HEK293 (cell line): ENCODE measurements around the gene CAV1.
A peak's percentile ranks its signal among the peaks of the same experiment; 100 is the strongest.

Experiments used
- CTCF ChIA-PET: fragments of 350-600 bp; formaldehyde crosslinking; extraction: SDS; loops from one replicate; lab custom pipeline; 2021; ENCODE audit warnings: antibody characterized with exemption; lab: Yijun Ruan, JAX
- POLR2A ChIA-PET: fragments of 300-600 bp; formaldehyde crosslinking; extraction: SDS; loops from one replicate; lab custom pipeline; 2020; ENCODE audit warnings: antibody characterized with exemption, inconsistent platforms; lab: Yijun Ruan, JAX
- H3K27ac ChIP-seq: fragments of 200-500 bp; sonication (Bioruptor generic); 2 replicates; pipeline ENCODE4 v1.5.1; 2014; ENCODE audit warnings: low read depth, low read length, control low read depth, inconsistent platforms; ENCODE audit errors: extremely low read depth
- H3K36me3 ChIP-seq, 2 experiments: fragments of 200-500 bp in 1 of 2; sonication (Bioruptor generic) in 1 of 2; 1 replicate in 1 of 2; 2 replicates in 1 of 2; pipeline ENCODE4 v1.5.1; 2014 to 2017; ENCODE audit warnings: inconsistent platforms in 2 of 2, low read length in 2 of 2; ENCODE audit not compliant: control insufficient read depth in 2 of 2, insufficient read depth in 1 of 2
- H3K4me1 ChIP-seq: fragments of 200-500 bp; sonication (Bioruptor generic); 2 replicates; pipeline ENCODE4 v1.5.1; 2014; ENCODE audit warnings: mild to moderate bottlenecking, low read length, inconsistent platforms; ENCODE audit not compliant: control insufficient read depth, insufficient read depth
- H3K4me3 ChIP-seq: 2 replicates; pipeline ENCODE4 v1.5.1; 2011; ENCODE audit warnings: low read depth, mild to moderate bottlenecking, control low read depth, low read length, moderate library complexity
- H3K9me3 ChIP-seq: fragments of 200-500 bp; sonication (Bioruptor generic); 2 replicates; pipeline ENCODE4 v1.5.1; 2014; ENCODE audit warnings: low read depth, low read length, inconsistent platforms; ENCODE audit not compliant: control insufficient read depth, insufficient read depth
- HOXD13 ChIP-seq: sonication (generic); formaldehyde crosslinking; IDR thresholded peaks from 2 replicates; pipeline ENCODE4 v1.8.0; 2022; ENCODE audit warnings: missing genetic modification reagents, borderline replicate concordance
- IKZF3 ChIP-seq: fragments of 450-650 bp; IDR thresholded peaks from 2 replicates; pipeline ENCODE4 v1.5.0; 2018; ENCODE audit warnings: missing biosample characterization, mild to moderate bottlenecking, missing genetic modification characterization, moderate library complexity
- INSM2 ChIP-seq: fragments of 450-650 bp; formaldehyde crosslinking; IDR thresholded peaks from 2 replicates; pipeline ENCODE4 v1.5.1; 2016; ENCODE audit warnings: missing biosample characterization, missing genetic modification characterization
- SALL2 ChIP-seq: fragments of 450-650 bp; formaldehyde crosslinking; IDR thresholded peaks from 2 replicates; pipeline ENCODE4 v1.5.0; 2017; ENCODE audit warnings: missing biosample characterization, mild to moderate bottlenecking, missing genetic modification characterization, borderline replicate concordance
- SCRT2 ChIP-seq: fragments of 450-650 bp; formaldehyde crosslinking; IDR thresholded peaks from 2 replicates; pipeline ENCODE4 v1.5.1; 2016; ENCODE audit warnings: missing biosample characterization, missing genetic modification characterization
- SP3 ChIP-seq: fragments of 450-650 bp; formaldehyde crosslinking; IDR thresholded peaks from 2 replicates; pipeline ENCODE4 v1.5.1; 2016; ENCODE audit warnings: missing biosample characterization, missing genetic modification characterization
- YY2 ChIP-seq: fragments of 450-650 bp; formaldehyde crosslinking; IDR thresholded peaks from 2 replicates; pipeline ENCODE4 v1.5.1; 2016; ENCODE audit warnings: missing biosample characterization, missing genetic modification characterization
- ZBTB11 ChIP-seq: fragments of 450-650 bp; formaldehyde crosslinking; conservative IDR thresholded peaks from 2 replicates; pipeline ENCODE4 v1.5.1; 2016; ENCODE audit warnings: low read depth, missing biosample characterization, missing genetic modification characterization
- ZBTB21 ChIP-seq: fragments of 450-650 bp; formaldehyde crosslinking; IDR thresholded peaks from 2 replicates; pipeline ENCODE4 v1.5.1; 2017; ENCODE audit warnings: missing biosample characterization, missing genetic modification characterization
- ZIC2 ChIP-seq: fragments of 450-650 bp; formaldehyde crosslinking; IDR thresholded peaks from 2 replicates; pipeline ENCODE4 v1.5.1; 2016; ENCODE audit warnings: missing biosample characterization, missing genetic modification characterization
- ZNF121 ChIP-seq: fragments of 450-650 bp; formaldehyde crosslinking; IDR thresholded peaks from 2 replicates; pipeline ENCODE4 v1.5.1; 2016; ENCODE audit warnings: missing biosample characterization, missing genetic modification characterization
- ZNF2 ChIP-seq: fragments of 450-650 bp; formaldehyde crosslinking; IDR thresholded peaks from 2 replicates; pipeline ENCODE4 v1.5.1; 2016; ENCODE audit warnings: missing biosample characterization, missing genetic modification characterization
- ZNF223 ChIP-seq: fragments of 450-650 bp; formaldehyde crosslinking; IDR thresholded peaks from 2 replicates; pipeline ENCODE4 v1.5.1; 2016; ENCODE audit warnings: missing biosample characterization, missing genetic modification characterization
- ZNF362 ChIP-seq: fragments of 450-650 bp; formaldehyde crosslinking; IDR thresholded peaks from 2 replicates; pipeline ENCODE4 v1.5.1; 2016; ENCODE audit warnings: missing biosample characterization, missing genetic modification characterization
- ZNF366 ChIP-seq: fragments of 450-650 bp; formaldehyde crosslinking; conservative IDR thresholded peaks from 2 replicates; pipeline ENCODE4 v1.5.1; 2016; ENCODE audit warnings: missing biosample characterization, missing genetic modification characterization
- ZNF394 ChIP-seq: fragments of 450-650 bp; formaldehyde crosslinking; IDR thresholded peaks from 2 replicates; pipeline ENCODE4 v1.5.1; 2016; ENCODE audit warnings: missing biosample characterization, missing genetic modification characterization, mild to moderate bottlenecking, moderate library complexity, borderline replicate concordance
- ZNF529 ChIP-seq: fragments of 450-650 bp; formaldehyde crosslinking; IDR thresholded peaks from 2 replicates; pipeline ENCODE4 v1.5.1; 2017; ENCODE audit warnings: missing genetic modification characterization, missing biosample characterization; ENCODE audit not compliant: insufficient replicate concordance
- ZNF548 ChIP-seq: fragments of 450-650 bp; formaldehyde crosslinking; IDR thresholded peaks from 2 replicates; pipeline ENCODE4 v1.5.1; 2016; ENCODE audit warnings: missing biosample characterization, missing genetic modification characterization
- ZNF558 ChIP-seq: fragments of 450-650 bp; formaldehyde crosslinking; IDR thresholded peaks from 2 replicates; pipeline ENCODE4 v1.5.1; 2016; ENCODE audit warnings: missing biosample characterization, missing genetic modification characterization
- ZNF560 ChIP-seq: fragments of 450-650 bp; formaldehyde crosslinking; IDR thresholded peaks from 2 replicates; pipeline ENCODE4 v1.5.1; 2017; ENCODE audit warnings: missing biosample characterization, missing genetic modification characterization, borderline replicate concordance
- ZNF626 ChIP-seq: fragments of 450-650 bp; sonication (Bioruptor Pico); formaldehyde crosslinking; IDR thresholded peaks from 2 replicates; pipeline ENCODE4 v1.5.1; 2018; ENCODE audit warnings: missing biosample characterization, missing genetic modification characterization, inconsistent platforms
- ZNF670 ChIP-seq: fragments of 450-650 bp; formaldehyde crosslinking; IDR thresholded peaks from 2 replicates; pipeline ENCODE4 v1.5.1; 2016; ENCODE audit warnings: missing biosample characterization, missing genetic modification characterization, low read depth
- ZNF677 ChIP-seq: fragments of 450-650 bp; IDR thresholded peaks from 2 replicates; pipeline ENCODE4 v1.5.0; 2018; ENCODE audit warnings: missing biosample characterization, mild to moderate bottlenecking, missing genetic modification characterization, moderate library complexity
- ZNF76 ChIP-seq: fragments of 450-650 bp; formaldehyde crosslinking; IDR thresholded peaks from 2 replicates; pipeline ENCODE4; 2016; ENCODE audit warnings: low read depth, missing biosample characterization, missing genetic modification characterization, borderline replicate concordance
- ZNF791 ChIP-seq: fragments of 450-650 bp; formaldehyde crosslinking; IDR thresholded peaks from 2 replicates; pipeline ENCODE4 v1.5.1; 2016; ENCODE audit warnings: missing biosample characterization, missing genetic modification characterization
- TF ChIP-seq, protein P1 (sequence below): fragments of 450-650 bp; formaldehyde crosslinking; IDR thresholded peaks from 2 replicates; pipeline ENCODE4 v1.5.1; 2017; ENCODE audit warnings: missing biosample characterization, missing genetic modification characterization
- TF ChIP-seq, protein P2 (sequence below): fragments of 450-650 bp; formaldehyde crosslinking; IDR thresholded peaks from 2 replicates; pipeline ENCODE4 v1.5.1; 2016; ENCODE audit warnings: missing biosample characterization, missing genetic modification characterization

Gene CAV1

GRCh38 chr7:116598861-116599260 is 74.0 kb downstream of the CAV1 start:
- CTCF ChIA-PET: no interaction called here
- no peaks in the 10 kb centered on the region for H3K36me3 ChIP-seq
- TF ChIP-seq ZBTB11 (tag by site-specific recombination): no peak
- TF ChIP-seq ZNF670 (tag by site-specific recombination): no peak
- no peak for TF ChIP-seq INSM2
- no peak for TF ChIP-seq ZNF626 (tag by site-specific recombination)
- no peak for TF ChIP-seq ZNF362
- TF ChIP-seq SP3: no peak
- TF ChIP-seq, all 188 proteins: peak for 0
- POLR2A ChIA-PET: no interaction called here
- peaks cover 6% of the 10 kb centered on the region; the same call in 1 of the 2 replicates for H3K4me1 ChIP-seq
- H3K9me3 ChIP-seq: no peaks in the 10 kb centered on the region
- no peak overlapping the region for H3K4me3 ChIP-seq
- no peak overlapping the region for H3K27ac ChIP-seq

- H3K9me3 ChIP-seq: no peaks in the 10 kb centered on the region
- no peak overlapping the region for H3K27ac ChIP-seq
- POLR2A ChIA-PET: no interaction called here
- H3K4me3 ChIP-seq: no peak overlapping the region
- CTCF ChIA-PET: interaction anchor here (0.9 to 3.2 kb wide), 2 partner anchors 10 to 343 kb away, joined by 3 to 22 read pairs; no protein-coding TSS in a partner anchor
- no peaks in the 10 kb centered on the region for H3K36me3 ChIP-seq
- H3K4me1 ChIP-seq: peaks cover 6% of the 10 kb centered on the region; the same call in 1 of the 2 replicates
- peak; percentile 32 for TF ChIP-seq ZNF366 (tag by site-specific recombination)
- TF ChIP-seq ZBTB21: no peak
- TF ChIP-seq ZNF560 (tag by site-specific recombination): no peak
- no peak for TF ChIP-seq HOXD13 (CRISPR knock-in tag)
- peak; percentile 78 for TF ChIP-seq ZIC2 (tag by site-specific recombination)
- no peak for TF ChIP-seq ZNF558 (tag by site-specific recombination)
- no peak for TF ChIP-seq SCRT2 (tag by site-specific recombination)
- TF ChIP-seq ZNF677 (tag by site-specific recombination): no peak
- TF ChIP-seq SALL2 (tag by site-specific recombination): no peak
- TF ChIP-seq ZNF121: no peak
- TF ChIP-seq, protein P1, sequence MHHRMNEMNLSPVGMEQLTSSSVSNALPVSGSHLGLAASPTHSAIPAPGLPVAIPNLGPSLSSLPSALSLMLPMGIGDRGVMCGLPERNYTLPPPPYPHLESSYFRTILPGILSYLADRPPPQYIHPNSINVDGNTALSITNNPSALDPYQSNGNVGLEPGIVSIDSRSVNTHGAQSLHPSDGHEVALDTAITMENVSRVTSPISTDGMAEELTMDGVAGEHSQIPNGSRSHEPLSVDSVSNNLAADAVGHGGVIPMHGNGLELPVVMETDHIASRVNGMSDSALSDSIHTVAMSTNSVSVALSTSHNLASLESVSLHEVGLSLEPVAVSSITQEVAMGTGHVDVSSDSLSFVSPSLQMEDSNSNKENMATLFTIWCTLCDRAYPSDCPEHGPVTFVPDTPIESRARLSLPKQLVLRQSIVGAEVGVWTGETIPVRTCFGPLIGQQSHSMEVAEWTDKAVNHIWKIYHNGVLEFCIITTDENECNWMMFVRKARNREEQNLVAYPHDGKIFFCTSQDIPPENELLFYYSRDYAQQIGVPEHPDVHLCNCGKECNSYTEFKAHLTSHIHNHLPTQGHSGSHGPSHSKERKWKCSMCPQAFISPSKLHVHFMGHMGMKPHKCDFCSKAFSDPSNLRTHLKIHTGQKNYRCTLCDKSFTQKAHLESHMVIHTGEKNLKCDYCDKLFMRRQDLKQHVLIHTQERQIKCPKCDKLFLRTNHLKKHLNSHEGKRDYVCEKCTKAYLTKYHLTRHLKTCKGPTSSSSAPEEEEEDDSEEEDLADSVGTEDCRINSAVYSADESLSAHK (tag by site-specific recombination): 0 out of 2 replicates have a peak, but pooled peaks have one; percentile 55
- TF ChIP-seq ZNF394 (tag by site-specific recombination): peak; percentile 20; the same call in 1 of the 2 replicates
- TF ChIP-seq ZNF223 (tag by site-specific recombination): no peak
- TF ChIP-seq ZNF76 (tag by site-specific recombination): no peak
- no peak for TF ChIP-seq ZNF529 (tag by site-specific recombination)
- TF ChIP-seq IKZF3 (tag by site-specific recombination): 0 out of 2 replicates have a peak, but pooled peaks have one; percentile 41
- no peak for TF ChIP-seq ZNF548 (tag by site-specific recombination)
- no peak for TF ChIP-seq ZNF791
- no peak for TF ChIP-seq ZNF2 (tag by site-specific recombination)
- TF ChIP-seq, protein P2, sequence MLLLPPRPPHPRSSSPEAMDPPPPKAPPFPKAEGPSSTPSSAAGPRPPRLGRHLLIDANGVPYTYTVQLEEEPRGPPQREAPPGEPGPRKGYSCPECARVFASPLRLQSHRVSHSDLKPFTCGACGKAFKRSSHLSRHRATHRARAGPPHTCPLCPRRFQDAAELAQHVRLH (tag by site-specific recombination): no peak
- peak; percentile 66; the same call in 1 of the 2 replicates for TF ChIP-seq YY2 (tag by site-specific recombination)
Observed at GRCh38 chr7:116601426-116601825, 76.6 kb downstream of the CAV1 start.
